HEK293 (cell line): ENCODE results near the gene PACS1.

Experiments used
- ZNF133 ChIP-seq: fragments of 450-650 bp; formaldehyde crosslinking; IDR thresholded peaks from 2 replicates; pipeline ENCODE4 v1.5.1; 2016; ENCODE audit warnings: missing biosample characterization, missing genetic modification characterization
- TF ChIP-seq, protein P1 (sequence below): fragments of 450-650 bp; formaldehyde crosslinking; IDR thresholded peaks from 2 replicates; pipeline ENCODE4 v1.5.1; 2016; ENCODE audit warnings: missing biosample characterization, missing genetic modification characterization, low read depth

DNA sequence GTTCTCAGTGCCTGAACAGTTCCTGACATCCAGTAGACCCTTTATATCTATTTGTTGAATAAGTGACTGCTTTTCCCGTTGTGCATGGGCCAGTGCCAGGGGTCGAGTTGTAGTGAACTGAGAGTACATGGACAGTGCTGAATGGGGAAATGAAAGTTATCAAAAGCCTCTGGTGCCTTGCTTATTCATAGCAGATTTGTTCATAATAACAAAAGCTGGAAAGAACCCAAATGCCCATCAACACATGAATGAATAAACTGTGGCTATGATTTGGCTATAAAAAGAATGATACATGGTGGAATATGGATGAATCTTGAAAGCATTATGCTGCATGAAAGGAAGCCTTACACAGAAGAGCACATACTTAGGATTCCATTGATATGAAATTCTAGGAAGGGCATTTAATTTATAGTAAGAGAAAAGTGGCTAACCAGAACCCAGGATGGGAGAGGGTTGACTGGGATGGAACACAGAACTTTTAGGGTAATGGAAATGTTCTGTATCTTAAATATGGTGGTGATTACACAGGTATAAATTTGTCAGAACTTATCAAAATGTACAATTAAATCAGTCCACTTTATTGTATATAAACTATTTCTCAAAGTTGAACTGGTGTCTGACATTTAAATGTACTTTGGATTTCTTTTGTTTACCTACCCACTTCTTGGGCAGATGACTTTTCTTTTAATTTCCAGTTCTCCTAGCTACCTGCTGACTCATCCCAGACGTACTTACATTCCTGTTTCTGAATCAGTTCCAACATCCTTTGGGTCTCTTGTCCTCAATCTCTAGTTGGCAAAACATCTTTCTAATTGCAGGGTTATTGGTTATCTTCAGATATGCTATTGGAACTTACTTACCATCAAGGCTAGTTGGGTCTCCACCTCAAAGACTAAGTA, 42.8 kb downstream of the PACS1 start:
- TF ChIP-seq, protein P1, sequence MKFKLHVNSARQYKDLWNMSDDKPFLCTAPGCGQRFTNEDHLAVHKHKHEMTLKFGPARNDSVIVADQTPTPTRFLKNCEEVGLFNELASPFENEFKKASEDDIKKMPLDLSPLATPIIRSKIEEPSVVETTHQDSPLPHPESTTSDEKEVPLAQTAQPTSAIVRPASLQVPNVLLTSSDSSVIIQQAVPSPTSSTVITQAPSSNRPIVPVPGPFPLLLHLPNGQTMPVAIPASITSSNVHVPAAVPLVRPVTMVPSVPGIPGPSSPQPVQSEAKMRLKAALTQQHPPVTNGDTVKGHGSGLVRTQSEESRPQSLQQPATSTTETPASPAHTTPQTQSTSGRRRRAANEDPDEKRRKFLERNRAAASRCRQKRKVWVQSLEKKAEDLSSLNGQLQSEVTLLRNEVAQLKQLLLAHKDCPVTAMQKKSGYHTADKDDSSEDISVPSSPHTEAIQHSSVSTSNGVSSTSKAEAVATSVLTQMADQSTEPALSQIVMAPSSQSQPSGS = no peak
- TF ChIP-seq ZNF133 = no peak
